Measurements from ENCODE around the gene HEXA. TPM values are rescaled to one million over a fixed set of nuclear protein-coding genes. Genes with fewer than 3 reads are reported as not detected.
A peak's percentile ranks its signal among the peaks of the same experiment; 100 is the strongest.

HEXA gene
- total RNA-seq, 1 experiment from 2014 or later = 45.9 TPM

- no peak for DNase-seq
- Histone ChIP-seq H3K4me3 (no peak overlapping the region), H3K4me1 (no peaks in the 10 kb centered on the region), H3K27me3 (no peaks in the 10 kb centered on the region), H3K27ac (no peak overlapping the region), H3K9me3 (replicated peaks) (no peaks in the 10 kb centered on the region), H3K36me3 (no peaks in the 10 kb centered on the region)
Observed at GRCh38 chr15:72358121-72358520, 17.7 kb downstream of the HEXA start.

GRCh38 chr15:72354496-72354895, 21.3 kb downstream of the HEXA start:
- H3K9me3 ChIP-seq (replicated peaks) = no peaks in the 10 kb centered on the region
- DNase-seq = no peak
- H3K27me3 ChIP-seq = no peaks in the 10 kb centered on the region
- no peak overlapping the region for H3K27ac ChIP-seq
- H3K36me3 ChIP-seq = peaks cover 3% of the 10 kb centered on the region; the same call in 1 of the 2 replicates
- H3K4me1 ChIP-seq = no peaks in the 10 kb centered on the region
- no peak overlapping the region for H3K4me3 ChIP-seq

- peaks cover 9% of the 10 kb centered on the region for H3K36me3 ChIP-seq
- no peak overlapping the region for H3K4me3 ChIP-seq
- no peak for DNase-seq
Observed at GRCh38 chr15:72353266-72353665, 22.5 kb downstream of the HEXA start.

GRCh38 chr15:72345806-72346205, 30.0 kb downstream of the HEXA start:
- no peak for DNase-seq
- H3K27ac ChIP-seq = no peak overlapping the region
- no peaks in the 10 kb centered on the region for H3K9me3 ChIP-seq (replicated peaks)
- H3K27me3 ChIP-seq = no peaks in the 10 kb centered on the region
- H3K4me3 ChIP-seq = no peak overlapping the region
- peaks cover 11% of the 10 kb centered on the region for H3K36me3 ChIP-seq
- no peaks in the 10 kb centered on the region for H3K4me1 ChIP-seq

More at GRCh38 chr15:72353266-72353665, 22.5 kb downstream of the HEXA start:
- no peak overlapping the region for H3K27ac ChIP-seq
- H3K27me3 ChIP-seq = no peaks in the 10 kb centered on the region
- H3K9me3 ChIP-seq (replicated peaks) = no peaks in the 10 kb centered on the region
- no peaks in the 10 kb centered on the region for H3K4me1 ChIP-seq

DNA sequence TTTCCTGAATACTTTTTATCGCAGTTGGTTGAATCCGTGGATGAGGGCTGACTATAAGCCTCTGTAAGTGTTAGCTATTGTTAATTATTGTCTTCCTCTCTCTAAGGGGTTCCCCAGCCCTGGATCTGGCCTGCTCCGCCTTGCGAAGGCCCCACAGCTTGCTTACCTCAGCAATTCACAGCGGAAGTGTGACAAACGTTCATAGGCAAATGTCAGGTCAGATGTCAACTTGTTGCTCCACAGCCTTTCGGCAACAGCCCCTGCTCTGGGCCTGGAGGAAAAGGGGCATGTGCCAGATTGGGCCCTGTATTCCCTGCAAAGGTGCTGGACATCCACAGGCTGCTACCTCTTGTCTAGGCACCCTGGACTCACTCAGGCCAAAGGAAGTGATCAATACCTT, 30.5 kb downstream of the HEXA start:
- peaks cover 11% of the 10 kb centered on the region; the same call in 1 of the 2 replicates for H3K36me3 ChIP-seq
- H3K9me3 ChIP-seq (replicated peaks) = no peaks in the 10 kb centered on the region
- H3K4me3 ChIP-seq = no peak overlapping the region
- H3K27ac ChIP-seq = no peak overlapping the region
- H3K4me1 ChIP-seq = no peaks in the 10 kb centered on the region
- no peak for DNase-seq
- H3K27me3 ChIP-seq = no peaks in the 10 kb centered on the region

DNA sequence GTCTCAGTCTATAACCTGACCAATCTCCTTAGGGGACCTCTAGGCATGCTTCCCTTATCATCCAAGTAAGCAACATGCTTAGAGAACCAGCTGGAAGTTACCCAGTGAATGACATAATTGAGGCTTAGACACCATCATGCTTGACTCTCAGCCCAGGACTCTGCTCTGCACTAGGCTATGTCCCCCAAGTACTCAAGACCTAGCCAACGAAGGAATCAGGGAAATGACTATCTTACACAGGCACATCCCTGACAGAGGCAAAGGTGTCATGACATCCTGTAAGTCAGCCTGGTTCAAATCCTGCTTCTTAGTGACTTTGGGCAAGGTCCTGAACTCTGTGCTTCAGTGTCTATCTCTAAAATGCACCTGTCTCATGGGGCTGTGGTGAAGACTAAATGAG, 31.2 kb downstream of the HEXA start:
- Histone ChIP-seq H3K27me3 (no peaks in the 10 kb centered on the region), H3K9me3 (replicated peaks) (no peaks in the 10 kb centered on the region), H3K4me1 (no peaks in the 10 kb centered on the region), H3K4me3 (no peak overlapping the region), H3K36me3 (peaks cover 11% of the 10 kb centered on the region; the same call in 1 of the 2 replicates), H3K27ac (no peak overlapping the region)
- DNase-seq = no peak

DNA sequence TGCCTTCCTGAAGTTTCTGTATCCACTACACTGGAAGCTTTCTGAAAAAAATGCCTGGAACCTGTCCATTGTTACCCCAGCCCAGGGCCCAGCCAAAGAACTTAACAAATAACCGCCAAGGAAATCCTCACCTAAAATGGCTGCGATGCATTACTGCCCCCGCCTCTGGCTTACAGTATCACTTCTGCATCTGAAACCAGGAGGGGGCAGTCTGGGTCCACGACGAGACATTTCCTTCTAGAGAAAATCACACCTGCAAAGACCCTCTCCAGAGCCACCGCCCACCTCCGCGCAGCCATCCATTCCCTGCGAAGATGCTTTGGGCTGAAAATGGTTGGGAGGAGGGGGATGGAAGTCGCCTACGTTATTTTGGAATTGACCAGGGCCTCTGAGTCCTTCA, 33.4 kb downstream of the HEXA start:
- Histone ChIP-seq H3K27me3 (no peaks in the 10 kb centered on the region), H3K4me3 (no peak overlapping the region), H3K27ac (no peak overlapping the region), H3K4me1 (no peaks in the 10 kb centered on the region), H3K9me3 (replicated peaks) (no peaks in the 10 kb centered on the region), H3K36me3 (0 out of 2 replicates have a peak, but pooled peaks cover 5% of the 10 kb centered on the region)
- peak; percentile 31 to 42 for DNase-seq

- peak; percentile 26 to 41 for DNase-seq
- Histone ChIP-seq H3K27ac (no peak overlapping the region), H3K4me1 (no peaks in the 10 kb centered on the region), H3K36me3 (0 out of 2 replicates have a peak, but pooled peaks cover 5% of the 10 kb centered on the region), H3K4me3 (no peak overlapping the region), H3K27me3 (no peaks in the 10 kb centered on the region), H3K9me3 (replicated peaks) (no peaks in the 10 kb centered on the region)
Observed at GRCh38 chr15:72341361-72341760, 34.5 kb downstream of the HEXA start.

- H3K27ac ChIP-seq = no peak overlapping the region
- no peak for DNase-seq
- 0 out of 2 replicates have a peak, but pooled peaks cover 2% of the 10 kb centered on the region for H3K36me3 ChIP-seq
Observed at GRCh38 chr15:72340366-72340765, 35.4 kb downstream of the HEXA start.

DNA sequence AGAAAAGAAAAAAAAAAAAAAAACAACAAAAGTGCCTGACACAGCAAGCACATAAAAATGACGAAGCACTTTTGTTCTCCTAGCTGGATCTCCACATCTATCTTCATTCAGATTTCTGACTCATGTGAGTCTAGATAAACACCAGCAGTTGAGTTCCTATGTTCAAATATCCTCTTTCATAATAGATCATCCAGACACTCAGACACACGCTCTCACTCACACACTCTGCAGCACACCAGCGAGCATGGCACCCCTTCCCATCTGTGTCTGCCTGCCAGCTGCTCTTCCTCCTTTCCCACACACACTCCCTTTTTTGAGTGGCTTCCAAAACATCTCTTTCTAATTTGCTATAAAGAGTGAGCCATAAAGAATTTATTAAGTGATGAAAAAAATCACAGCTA, 36.0 kb downstream of the HEXA start:
- Histone ChIP-seq H3K9me3 (replicated peaks) (no peaks in the 10 kb centered on the region), H3K36me3 (no peaks in the 10 kb centered on the region), H3K4me1 (no peaks in the 10 kb centered on the region), H3K4me3 (no peak overlapping the region), H3K27ac (no peak overlapping the region), H3K27me3 (no peaks in the 10 kb centered on the region)
- peak in 1 of 2 experiments; percentile 12 for DNase-seq

More at GRCh38 chr15:72340366-72340765, 35.4 kb downstream of the HEXA start:
- Histone ChIP-seq H3K9me3 (replicated peaks) (no peaks in the 10 kb centered on the region), H3K4me3 (no peak overlapping the region), H3K4me1 (no peaks in the 10 kb centered on the region), H3K27me3 (no peaks in the 10 kb centered on the region)

DNA sequence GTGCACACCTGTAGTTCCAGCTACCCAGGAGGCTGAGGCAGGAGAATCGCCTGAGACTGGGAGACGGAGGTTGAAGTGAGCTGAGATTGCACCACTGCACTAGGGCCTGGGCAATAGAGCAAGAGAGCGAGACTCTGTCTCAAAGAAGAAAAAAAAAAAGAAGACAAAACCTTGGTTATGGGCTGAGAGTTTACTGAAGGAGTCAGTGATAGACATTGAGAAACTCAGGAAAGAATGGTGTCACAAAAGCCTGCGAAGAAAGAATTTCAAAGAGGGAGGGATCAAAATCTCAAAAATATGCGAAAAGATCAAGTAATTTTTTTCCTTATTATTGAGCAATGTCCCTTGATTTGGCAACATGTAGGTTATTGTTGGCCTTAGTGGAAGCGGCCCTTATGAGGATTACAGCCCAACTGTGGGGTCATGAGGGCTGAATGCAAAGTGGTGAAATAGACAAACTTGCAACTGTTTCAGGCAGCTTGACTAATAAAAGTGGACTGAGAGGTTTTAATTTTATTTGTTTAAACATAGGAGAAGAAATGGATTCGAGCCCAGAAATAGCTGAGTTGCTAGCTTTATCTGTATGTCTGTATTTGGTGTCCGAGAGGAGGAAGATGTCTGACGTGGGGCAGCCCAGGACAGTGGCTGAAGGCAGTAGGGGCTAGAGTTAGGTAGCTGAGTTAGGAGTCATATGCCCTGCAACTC, 37.0 kb downstream of the HEXA start:
- Histone ChIP-seq H3K4me3 (no peak overlapping the region), H3K9me3 (replicated peaks) (no peaks in the 10 kb centered on the region), H3K36me3 (no peaks in the 10 kb centered on the region), H3K27me3 (no peaks in the 10 kb centered on the region), H3K27ac (no peak overlapping the region), H3K4me1 (no peaks in the 10 kb centered on the region)
- DNase-seq = no peak

GRCh38 chr15:72338148-72338547, 37.7 kb downstream of the HEXA start:
- Histone ChIP-seq H3K36me3 (no peaks in the 10 kb centered on the region), H3K9me3 (replicated peaks) (no peaks in the 10 kb centered on the region), H3K27me3 (no peaks in the 10 kb centered on the region), H3K27ac (no peak overlapping the region), H3K4me1 (no peaks in the 10 kb centered on the region), H3K4me3 (no peak overlapping the region)
- DNase-seq = no peak

GRCh38 chr15:72334842-72335241, 41.0 kb downstream of the HEXA start:
- no peaks in the 10 kb centered on the region for H3K9me3 ChIP-seq (replicated peaks)
- DNase-seq = no peak
- H3K27ac ChIP-seq = no peak overlapping the region
- H3K27me3 ChIP-seq = no peaks in the 10 kb centered on the region
- H3K4me3 ChIP-seq = no peak overlapping the region
- no peaks in the 10 kb centered on the region for H3K36me3 ChIP-seq
- H3K4me1 ChIP-seq = no peaks in the 10 kb centered on the region

DNA sequence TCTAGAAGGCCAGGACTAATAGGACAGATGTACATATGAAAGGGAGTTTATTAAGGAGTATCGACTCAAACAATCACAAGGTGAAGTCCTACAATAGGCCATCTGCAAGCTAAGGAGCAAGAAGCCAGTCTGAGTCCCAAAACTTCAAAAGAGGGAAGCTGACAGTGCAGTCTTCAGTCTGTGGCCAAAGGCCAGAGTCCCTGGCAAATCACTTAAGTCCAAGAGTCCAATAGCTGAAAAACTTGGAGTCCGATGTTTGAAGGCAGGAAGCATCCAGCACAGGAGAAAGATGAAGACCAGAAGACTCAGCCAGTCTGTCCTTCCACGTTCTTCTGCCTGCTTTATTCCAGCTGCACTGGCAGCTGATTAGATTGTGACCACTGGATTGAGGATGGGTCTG, 44.8 kb downstream of the HEXA start:
- H3K27ac ChIP-seq = no peak overlapping the region
- no peaks in the 10 kb centered on the region for H3K4me1 ChIP-seq
- H3K4me3 ChIP-seq = no peak overlapping the region
- no peaks in the 10 kb centered on the region for H3K27me3 ChIP-seq
- DNase-seq = no peak
- H3K36me3 ChIP-seq = no peaks in the 10 kb centered on the region
- H3K9me3 ChIP-seq (replicated peaks) = no peaks in the 10 kb centered on the region

GRCh38 chr15:72323752-72324151, 52.1 kb downstream of the HEXA start:
- no peaks in the 10 kb centered on the region for H3K4me1 ChIP-seq
- H3K27ac ChIP-seq = no peak overlapping the region
- no peak overlapping the region for H3K4me3 ChIP-seq
- no peaks in the 10 kb centered on the region for H3K27me3 ChIP-seq
- no peaks in the 10 kb centered on the region for H3K9me3 ChIP-seq (replicated peaks)
- DNase-seq = no peak
- H3K36me3 ChIP-seq = no peaks in the 10 kb centered on the region

Measured in SJCRH30 (cell line).